MM.1S (cell line): ENCODE results near the gene KSR2.

Source experiments
- DNase-seq: peaks from one replicate; pipeline ENCODE4 v3.0.0-alpha.2; 2015
- H2AFZ ChIP-seq: fragments of 300-600 bp; sonication (generic); 2 replicates; pipeline ENCODE4 v1.6.0; 2016; ENCODE audit warnings: antibody characterized with exemption, low read length
- H3F3A ChIP-seq: fragments of 300-600 bp; sonication (generic); 2 replicates; pipeline ENCODE4 v1.6.1; 2016; ENCODE audit warnings: mild to moderate bottlenecking, antibody characterized with exemption, low read length, moderate library complexity, mixed read lengths; ENCODE audit not compliant: insufficient read depth
- H3K27ac ChIP-seq: fragments of 300-600 bp; sonication (generic); 2 replicates; pipeline ENCODE4 v1.5.1; 2016; ENCODE audit warnings: mild to moderate bottlenecking, low read length
- H3K27me3 ChIP-seq: fragments of 300-600 bp; sonication (generic); replicated peaks from 2 replicates; pipeline ENCODE4 v1.6.0; 2016; ENCODE audit warnings: low read length; ENCODE audit not compliant: insufficient read depth
- H3K36me3 ChIP-seq: fragments of 300-600 bp; sonication (generic); replicated peaks from 2 replicates; pipeline ENCODE4 v1.6.1; 2016; ENCODE audit warnings: mild to moderate bottlenecking, low read length, mixed read lengths; ENCODE audit not compliant: insufficient read depth
- H3K4me1 ChIP-seq: fragments of 300-600 bp; sonication (generic); 2 replicates; pipeline ENCODE4 v1.6.1; 2016; ENCODE audit warnings: low read length, mixed read lengths
- H3K4me2 ChIP-seq: fragments of 300-600 bp; sonication (generic); 2 replicates; pipeline ENCODE4 v1.6.0; 2016; ENCODE audit warnings: low read depth, low read length
- H3K4me3 ChIP-seq: fragments of 300-600 bp; sonication (generic); 2 replicates; pipeline ENCODE4 v1.5.1; 2016; ENCODE audit warnings: low read length, mixed read lengths
- H3K79me2 ChIP-seq: fragments of 300-600 bp; sonication (generic); 2 replicates; pipeline ENCODE4 v1.6.1; 2016; ENCODE audit warnings: mixed run types, low read length, mixed read lengths
- H3K9ac ChIP-seq: fragments of 300-600 bp; sonication (generic); 2 replicates; pipeline ENCODE4 v1.6.1; 2016; ENCODE audit warnings: low read length, mixed read lengths
- H3K9me2 ChIP-seq: fragments of 300-600 bp; sonication (generic); replicated peaks from 2 replicates; pipeline ENCODE4 v1.6.1; 2016; ENCODE audit warnings: mild to moderate bottlenecking, low read length, mixed read lengths; ENCODE audit not compliant: insufficient read depth
- H3K9me3 ChIP-seq: fragments of 300-600 bp; sonication (generic); replicated peaks from 2 replicates; pipeline ENCODE4 v1.6.1; 2016; ENCODE audit warnings: mild to moderate bottlenecking, low read length, mixed read lengths; ENCODE audit not compliant: insufficient read depth
- H4K20me1 ChIP-seq: fragments of 300-600 bp; sonication (generic); 2 replicates; pipeline ENCODE4 v1.6.1; 2016; ENCODE audit warnings: mild to moderate bottlenecking, low read length, moderate library complexity, mixed read lengths; ENCODE audit not compliant: insufficient read depth
- EZH2 ChIP-seq: fragments of 300-600 bp; sonication (generic); optimal IDR thresholded peaks from 2 replicates; pipeline ENCODE3; 2017; ENCODE audit warnings: low read depth, mild to moderate bottlenecking, antibody characterized with exemption, low read length, mixed read lengths
- EZH2phosphoT487 ChIP-seq: fragments of 300-600 bp; sonication (generic); IDR thresholded peaks from 2 replicates; pipeline ENCODE4 v1.6.1; 2018; ENCODE audit warnings: antibody characterized with exemption, low read length
- TF ChIP-seq, protein P1 (sequence below): fragments of 300-600 bp; sonication (generic); IDR thresholded peaks from 2 replicates; pipeline ENCODE4 v1.5.1; 2016; ENCODE audit warnings: antibody characterized with exemption, low read length, mixed read lengths

The KSR2 gene

DNA sequence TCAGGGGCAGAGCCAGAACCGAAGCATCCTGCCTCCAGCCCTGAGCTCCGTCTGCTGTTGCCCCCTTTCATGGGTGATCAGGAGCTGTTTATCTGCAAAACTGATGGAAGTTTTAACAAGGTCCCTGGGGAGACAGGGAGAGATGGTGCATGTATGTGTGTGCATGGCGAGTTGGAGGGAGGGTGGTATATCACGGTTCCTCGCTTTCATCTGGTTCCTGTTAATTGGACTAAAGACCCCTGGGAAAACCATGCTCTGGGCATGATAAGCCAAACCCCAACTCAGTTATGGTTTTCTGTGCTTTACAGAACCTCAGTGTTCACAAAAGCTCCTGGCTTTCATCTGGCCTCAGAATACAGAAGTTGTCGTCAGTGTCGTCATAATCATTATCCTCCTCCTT is 133.6 kb downstream of the KSR2 start:
- Histone ChIP-seq H4K20me1 (no peaks in the 10 kb centered on the region), H3F3A (no peaks in the 10 kb centered on the region), H3K27me3 (no peaks in the 10 kb centered on the region), H3K9me2 (no peaks in the 10 kb centered on the region), H3K36me3 (no peaks in the 10 kb centered on the region), H3K9ac (no peak overlapping the region), H3K79me2 (no peaks in the 10 kb centered on the region), H3K9me3 (no peaks in the 10 kb centered on the region), H3K27ac (no peak overlapping the region), H3K4me3 (no peak overlapping the region), H3K4me2 (no peak overlapping the region), H3K4me1 (no peaks in the 10 kb centered on the region), H2AFZ (no peak overlapping the region)
- TF ChIP-seq EZH2phosphoT487 (no peak), EZH2 (no peak)
- TF ChIP-seq, protein P1, sequence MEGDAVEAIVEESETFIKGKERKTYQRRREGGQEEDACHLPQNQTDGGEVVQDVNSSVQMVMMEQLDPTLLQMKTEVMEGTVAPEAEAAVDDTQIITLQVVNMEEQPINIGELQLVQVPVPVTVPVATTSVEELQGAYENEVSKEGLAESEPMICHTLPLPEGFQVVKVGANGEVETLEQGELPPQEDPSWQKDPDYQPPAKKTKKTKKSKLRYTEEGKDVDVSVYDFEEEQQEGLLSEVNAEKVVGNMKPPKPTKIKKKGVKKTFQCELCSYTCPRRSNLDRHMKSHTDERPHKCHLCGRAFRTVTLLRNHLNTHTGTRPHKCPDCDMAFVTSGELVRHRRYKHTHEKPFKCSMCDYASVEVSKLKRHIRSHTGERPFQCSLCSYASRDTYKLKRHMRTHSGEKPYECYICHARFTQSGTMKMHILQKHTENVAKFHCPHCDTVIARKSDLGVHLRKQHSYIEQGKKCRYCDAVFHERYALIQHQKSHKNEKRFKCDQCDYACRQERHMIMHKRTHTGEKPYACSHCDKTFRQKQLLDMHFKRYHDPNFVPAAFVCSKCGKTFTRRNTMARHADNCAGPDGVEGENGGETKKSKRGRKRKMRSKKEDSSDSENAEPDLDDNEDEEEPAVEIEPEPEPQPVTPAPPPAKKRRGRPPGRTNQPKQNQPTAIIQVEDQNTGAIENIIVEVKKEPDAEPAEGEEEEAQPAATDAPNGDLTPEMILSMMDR, result no peak
- DNase-seq, result no peak

GRCh38 chr12:117832459-117833457 is 136.0 kb downstream of the KSR2 start:
- no peaks in the 10 kb centered on the region for H3K9me3 ChIP-seq
- no peaks in the 10 kb centered on the region for H3K27me3 ChIP-seq
- no peaks in the 10 kb centered on the region for H3F3A ChIP-seq
- no peak overlapping the region for H3K27ac ChIP-seq
- H3K9ac ChIP-seq, result no peak overlapping the region
- H3K79me2 ChIP-seq, result no peaks in the 10 kb centered on the region
- H3K4me1 ChIP-seq, result no peaks in the 10 kb centered on the region
- no peak overlapping the region for H2AFZ ChIP-seq
- no peaks in the 10 kb centered on the region for H4K20me1 ChIP-seq
- TF ChIP-seq, protein P1, result no peak
- TF ChIP-seq EZH2 (no peak), EZH2phosphoT487 (no peak)
- no peak for DNase-seq
- H3K9me2 ChIP-seq, result no peaks in the 10 kb centered on the region
- no peak overlapping the region for H3K4me3 ChIP-seq
- no peak overlapping the region for H3K4me2 ChIP-seq
- no peaks in the 10 kb centered on the region for H3K36me3 ChIP-seq

- Histone ChIP-seq H3K36me3 (no peaks in the 10 kb centered on the region), H3K27ac (no peak overlapping the region), H3K27me3 (no peaks in the 10 kb centered on the region), H3K9me3 (no peaks in the 10 kb centered on the region), H3F3A (no peaks in the 10 kb centered on the region), H2AFZ (no peak overlapping the region), H3K9ac (no peak overlapping the region), H3K4me3 (no peak overlapping the region), H4K20me1 (no peaks in the 10 kb centered on the region), H3K4me2 (no peak overlapping the region), H3K9me2 (no peaks in the 10 kb centered on the region), H3K4me1 (no peaks in the 10 kb centered on the region), H3K79me2 (no peaks in the 10 kb centered on the region)
- TF ChIP-seq EZH2, result no peak
- no peak for TF ChIP-seq EZH2phosphoT487
- TF ChIP-seq, protein P1, result no peak
- DNase-seq, result no peak
These were observed 138.3 kb downstream of the KSR2 start for GRCh38 chr12:117830471-117830870.
